Smooth muscle cell (in vitro differentiated cells): ENCODE data around the gene BARX2. TPM values are rescaled to one million over a fixed set of nuclear protein-coding genes. Genes with fewer than 3 reads are reported as not detected.
A peak's percentile ranks its signal among the peaks of the same experiment; 100 is the strongest.

Experiments used
- DNase-seq: peaks from one replicate; lab custom pipeline; 2025; ENCODE audit not compliant: unreplicated experiment; lab: John Stamatoyannopoulos, UW
- H2AFZ ChIP-seq: fragments of 200-600 bp; sonication (generic); 2 replicates; pipeline ENCODE4 v1.6.0; 2016; ENCODE audit warnings: antibody characterized with exemption, low read depth, mild to moderate bottlenecking
- H3F3A ChIP-seq: fragments of 200-600 bp; sonication (generic); 2 replicates; pipeline ENCODE4 v1.6.0; 2017; ENCODE audit warnings: antibody characterized with exemption, low read depth
- H3K27ac ChIP-seq: fragments of 200-600 bp; sonication (generic); 2 replicates; pipeline ENCODE4 v1.5.1; 2016; ENCODE audit warnings: low read depth, mild to moderate bottlenecking
- H3K27me3 ChIP-seq: fragments of 200-600 bp; sonication (generic); 2 replicates; pipeline ENCODE4 v1.6.1; 2016; ENCODE audit warnings: low read depth, mild to moderate bottlenecking
- H3K36me3 ChIP-seq: fragments of 200-600 bp; sonication (generic); 2 replicates; pipeline ENCODE4 v1.5.1; 2016; ENCODE audit warnings: low read depth
- H3K4me1 ChIP-seq: fragments of 200-600 bp; sonication (generic); 2 replicates; pipeline ENCODE4 v1.5.1; 2016; ENCODE audit warnings: low read depth
- H3K4me2 ChIP-seq: fragments of 200-600 bp; sonication (generic); 2 replicates; pipeline ENCODE4 v1.6.0; 2016; ENCODE audit warnings: mild to moderate bottlenecking
- H3K4me3 ChIP-seq: fragments of 200-600 bp; sonication (generic); 2 replicates; pipeline ENCODE4 v1.5.1; 2016; ENCODE audit warnings: mild to moderate bottlenecking
- H3K79me2 ChIP-seq: fragments of 200-600 bp; sonication (generic); 2 replicates; pipeline ENCODE4 v1.6.0; 2016; ENCODE audit warnings: low read depth, mild to moderate bottlenecking
- H3K9ac ChIP-seq: fragments of 200-600 bp; sonication (generic); 2 replicates; pipeline ENCODE4 v1.6.0; 2016; ENCODE audit warnings: low read depth
- H3K9me3 ChIP-seq: fragments of 200-600 bp; sonication (generic); replicated peaks from 2 replicates; pipeline ENCODE4 v1.5.1; 2016; ENCODE audit warnings: low read depth
- H4K20me1 ChIP-seq: fragments of 200-600 bp; sonication (generic); 2 replicates; pipeline ENCODE4 v1.6.0; 2016; ENCODE audit warnings: low read depth
- CTCF ChIP-seq: fragments of 200-600 bp; sonication (generic); IDR thresholded peaks from 2 replicates; pipeline ENCODE4 v1.5.1; 2017; ENCODE audit warnings: borderline replicate concordance, mild to moderate bottlenecking, antibody characterized with exemption; ENCODE audit not compliant: insufficient read depth, poor library complexity, severe bottlenecking
- WGBS: methylation state at CpG from one replicate; pipeline ENCODE4 v1.1.7; 2016; ENCODE audit warnings: low lambda C conversion rate; 5-methylcytosine and 5-hydroxymethylcytosine counted together
- polyA plus RNA-seq: library from polyadenylated mRNA; unstranded; fragments of >200 nt; fragmentation: Nextera tagmentation; extraction: Ambion mirVana; gene quantifications from 2 replicates; pipeline ENCODE4 v1.2.1, GENCODE V29; 2016
- total RNA-seq: library from RNA; depleted of rRNA; stranded (reverse); fragments of >200 nt; gene quantifications from 2 replicates; pipeline ENCODE4 v1.2.3, GENCODE V29; 2014

BARX2 gene
- total and polyA plus RNA-seq, 2 experiments from 2014 or later, result 1.2 to 4.8 TPM

GRCh38 chr11:129451524-129451923, 75.9 kb downstream of the BARX2 start:
- no peak overlapping the region for H2AFZ ChIP-seq
- H3K4me3 ChIP-seq, result no peak overlapping the region
- H3K27ac ChIP-seq, result no peak overlapping the region
- no peaks in the 10 kb centered on the region for H3K9me3 ChIP-seq
- 72% methylated on average over 5 of the region's 5 CpGs for WGBS
- no peaks in the 10 kb centered on the region for H3K27me3 ChIP-seq
- H3K4me1 ChIP-seq, result peaks cover 8% of the 10 kb centered on the region
- no peaks in the 10 kb centered on the region for H4K20me1 ChIP-seq
- no peaks in the 10 kb centered on the region for H3F3A ChIP-seq
- H3K4me2 ChIP-seq, result no peak overlapping the region
- no peak for DNase-seq
- H3K9ac ChIP-seq, result no peak overlapping the region
- H3K79me2 ChIP-seq, result no peaks in the 10 kb centered on the region
- no peaks in the 10 kb centered on the region for H3K36me3 ChIP-seq
- TF ChIP-seq CTCF, result no peak

GRCh38 chr11:129453293-129453721, 77.7 kb downstream of the BARX2 start:
- Histone ChIP-seq H3K27me3 (no peaks in the 10 kb centered on the region), H3K36me3 (no peaks in the 10 kb centered on the region), H2AFZ (no peak overlapping the region), H3K9ac (no peak overlapping the region), H4K20me1 (no peaks in the 10 kb centered on the region), H3K9me3 (no peaks in the 10 kb centered on the region), H3K27ac (no peak overlapping the region), H3K4me3 (no peak overlapping the region), H3F3A (no peaks in the 10 kb centered on the region), H3K79me2 (no peaks in the 10 kb centered on the region), H3K4me1 (peaks cover 8% of the 10 kb centered on the region), H3K4me2 (no peak overlapping the region)
- no peak for TF ChIP-seq CTCF
- DNase-seq, result no peak
- WGBS, result 77% methylated on average over 6 of the region's 6 CpGs

DNA sequence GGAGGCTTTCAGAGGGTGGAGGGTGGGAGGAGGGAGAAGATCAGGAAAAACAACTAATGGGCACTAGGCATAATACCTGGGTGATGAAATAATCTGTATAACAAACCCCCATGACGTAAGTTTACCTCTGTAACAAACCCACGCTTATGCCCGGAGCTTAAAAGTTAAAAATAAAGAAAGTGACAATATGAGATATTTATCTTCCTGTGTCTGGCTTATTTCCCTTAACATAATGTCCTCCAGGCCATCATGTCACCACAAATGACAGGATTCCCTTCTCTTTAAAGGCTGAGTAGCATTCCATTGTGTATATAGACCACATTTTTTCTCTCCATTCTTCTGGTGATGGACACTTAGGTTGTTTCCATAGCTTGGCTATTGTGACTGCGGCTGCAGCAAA, 79.5 kb downstream of the BARX2 start:
- Histone ChIP-seq H3K9me3 (no peaks in the 10 kb centered on the region), H3K27ac (peak overlapping the region; percentile 79), H4K20me1 (no peaks in the 10 kb centered on the region), H3K4me1 (peaks cover 8% of the 10 kb centered on the region), H2AFZ (no peak overlapping the region), H3K79me2 (no peaks in the 10 kb centered on the region), H3K4me2 (no peak overlapping the region), H3K27me3 (no peaks in the 10 kb centered on the region), H3K9ac (no peak overlapping the region), H3F3A (no peaks in the 10 kb centered on the region), H3K36me3 (no peaks in the 10 kb centered on the region), H3K4me3 (no peak overlapping the region)
- DNase-seq, result no peak
- TF ChIP-seq CTCF, result no peak
- WGBS, result 83% methylated on average over 4 of the region's 4 CpGs
